GM18499 (cell line): Measurements from ENCODE around the gene FBXO2.

Experiments
- ATAC-seq: cut with Tn5 transposase; IDR thresholded peaks from one replicate; pipeline ENCODE4 v1.9.1; 2021; ENCODE audit warnings: moderate number of reproducible peaks; ENCODE audit not compliant: insufficient read depth, unreplicated experiment

Gene FBXO2

GRCh38 chr1:11682799-11683198 lies 28.6 kb upstream of the FBXO2 start:
- ATAC-seq: no peak

GRCh38 chr1:11682287-11682771 lies 28.1 kb upstream of the FBXO2 start:
- no peak for ATAC-seq

DNA sequence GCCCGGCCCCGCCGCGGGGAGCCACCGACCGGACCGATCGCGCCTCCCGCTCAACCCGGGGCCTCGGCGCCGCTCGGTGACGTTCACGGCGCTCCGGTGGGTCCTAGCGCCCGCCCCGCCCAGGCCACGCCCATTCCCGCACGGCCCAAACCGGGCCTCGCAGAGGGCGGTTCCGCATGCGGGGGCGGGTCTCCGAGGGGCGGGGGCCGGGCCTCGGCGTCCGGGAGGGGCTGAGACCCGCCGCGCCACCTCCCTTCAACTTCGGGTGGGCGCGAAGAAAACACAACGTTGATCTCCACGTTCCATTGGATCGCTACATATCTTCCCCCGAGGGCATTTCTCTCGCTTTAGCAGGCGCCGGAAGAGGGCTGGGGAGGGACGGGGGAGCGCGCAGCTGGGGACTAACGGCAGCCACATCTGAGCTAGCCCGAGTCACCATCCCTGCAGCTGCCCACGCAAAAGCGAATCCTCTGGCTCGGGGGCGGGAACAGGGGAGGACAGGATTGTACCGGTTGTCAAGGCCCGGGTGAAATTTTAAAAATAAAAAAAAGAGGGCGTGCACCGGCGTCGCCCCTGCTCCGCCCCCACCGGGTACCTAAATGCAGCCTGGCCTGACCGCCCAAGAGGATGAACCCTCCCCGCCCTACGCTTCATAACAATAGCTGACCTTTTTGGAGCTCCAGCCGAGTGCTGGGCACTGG lies 27.0 kb upstream of the FBXO2 start, which contains the start of gene MAD2L2:
Gene MAD2L2, minus strand, starts transcription at position 78 of the 701 bp plus-strand sequence. CDS start 547 bp downstream, outside the sequence.
- no peak for ATAC-seq

DNA sequence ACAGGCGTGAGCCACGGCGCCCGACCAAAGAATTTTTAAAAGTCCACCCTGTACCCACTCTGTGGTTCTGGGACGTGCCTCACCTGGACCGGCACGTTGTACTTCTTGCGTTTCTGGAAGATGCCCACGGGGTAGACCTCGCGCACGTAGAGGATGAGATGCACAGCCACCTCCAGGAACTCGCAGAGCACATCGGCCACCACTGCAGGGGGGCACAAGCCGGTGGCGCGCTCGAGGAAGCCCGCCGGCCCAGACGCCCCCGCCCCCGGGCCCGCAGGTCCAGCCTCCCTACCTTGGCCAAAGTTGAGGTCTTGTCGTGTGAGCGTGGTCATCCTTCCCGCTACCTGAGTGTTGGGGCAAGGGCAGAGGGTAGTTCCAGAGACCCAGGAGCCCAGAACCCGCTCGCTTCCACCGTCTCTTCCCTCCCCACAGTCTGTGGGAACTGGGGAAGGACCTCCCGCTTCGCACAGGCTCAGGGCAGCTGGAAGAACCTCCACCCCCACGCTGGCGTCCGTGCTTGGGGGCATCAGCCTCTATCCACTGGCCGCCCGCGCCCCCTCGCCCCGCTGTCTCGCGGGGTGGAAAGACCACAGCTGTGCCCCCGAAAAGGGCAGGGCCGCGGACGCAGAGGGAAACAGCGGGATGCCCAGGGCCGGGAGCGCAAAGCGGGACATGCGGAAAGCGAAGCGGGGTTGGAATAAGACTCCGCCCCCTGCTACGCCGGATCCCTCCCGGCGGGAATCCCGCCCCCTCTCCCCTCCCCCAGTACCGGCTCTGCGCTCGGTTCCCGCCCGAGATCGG lies 26.2 kb upstream of the FBXO2 start:
- ATAC-seq: no peak

DNA sequence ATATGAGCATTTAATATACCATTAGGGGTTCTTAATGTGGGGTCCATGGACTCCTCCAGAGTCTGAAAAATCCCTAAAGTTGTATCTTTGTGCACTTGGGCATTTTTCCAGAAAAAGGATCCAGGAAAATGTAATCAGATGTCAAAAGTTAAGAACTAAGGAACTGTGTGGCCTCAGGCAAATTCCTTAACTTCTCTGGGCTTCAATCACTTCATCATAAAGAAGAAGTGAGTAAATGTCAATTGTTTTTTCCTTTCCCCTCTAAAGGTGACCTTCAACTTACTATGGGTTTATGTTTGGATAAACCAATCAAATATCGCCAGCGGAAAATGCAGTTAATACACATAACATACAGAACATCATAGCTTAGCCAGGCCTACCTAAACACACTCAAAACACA lies 24.2 kb upstream of the FBXO2 start:
- no peak for ATAC-seq

DNA sequence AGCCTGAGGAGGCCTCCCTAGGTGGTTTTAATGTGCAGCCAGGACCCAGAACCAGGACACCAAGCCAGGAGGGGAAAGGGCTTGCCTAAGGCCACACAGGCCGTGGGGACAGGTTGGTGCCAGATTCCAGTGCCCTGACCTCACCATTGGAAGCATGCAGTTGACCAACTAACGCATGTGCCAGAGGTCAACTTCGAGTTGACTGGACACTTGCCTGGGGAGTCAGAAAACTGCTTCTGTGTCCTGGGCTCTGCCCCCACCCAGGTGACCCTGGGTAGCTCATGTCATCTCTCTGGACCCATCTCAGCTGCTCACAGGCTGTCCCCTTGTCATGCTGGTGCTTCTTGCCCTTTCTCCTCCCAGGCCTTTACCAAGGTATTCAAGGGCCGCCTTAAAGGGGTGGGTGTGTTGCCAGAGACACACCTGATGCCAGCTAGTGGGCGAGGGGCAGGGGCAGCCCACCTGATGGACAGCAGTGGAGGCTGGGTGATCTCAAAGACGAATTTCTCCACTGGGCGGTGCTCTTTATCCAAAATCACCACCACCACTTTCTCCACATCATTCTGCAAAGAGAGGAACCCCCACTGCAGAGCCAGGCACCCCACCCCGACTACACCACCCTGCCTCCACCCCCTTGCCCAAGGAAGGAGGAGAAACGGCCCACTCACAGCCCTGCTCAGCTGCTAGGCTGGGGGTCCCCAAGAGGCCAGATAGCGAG lies 22.3 kb upstream of the FBXO2 start:
- no peak for ATAC-seq

- no peak for ATAC-seq
Observed at GRCh38 chr1:11675325-11675724, 21.1 kb upstream of the FBXO2 start.

- ATAC-seq: no peak
Observed at GRCh38 chr1:11674488-11674887, 20.3 kb upstream of the FBXO2 start.

DNA sequence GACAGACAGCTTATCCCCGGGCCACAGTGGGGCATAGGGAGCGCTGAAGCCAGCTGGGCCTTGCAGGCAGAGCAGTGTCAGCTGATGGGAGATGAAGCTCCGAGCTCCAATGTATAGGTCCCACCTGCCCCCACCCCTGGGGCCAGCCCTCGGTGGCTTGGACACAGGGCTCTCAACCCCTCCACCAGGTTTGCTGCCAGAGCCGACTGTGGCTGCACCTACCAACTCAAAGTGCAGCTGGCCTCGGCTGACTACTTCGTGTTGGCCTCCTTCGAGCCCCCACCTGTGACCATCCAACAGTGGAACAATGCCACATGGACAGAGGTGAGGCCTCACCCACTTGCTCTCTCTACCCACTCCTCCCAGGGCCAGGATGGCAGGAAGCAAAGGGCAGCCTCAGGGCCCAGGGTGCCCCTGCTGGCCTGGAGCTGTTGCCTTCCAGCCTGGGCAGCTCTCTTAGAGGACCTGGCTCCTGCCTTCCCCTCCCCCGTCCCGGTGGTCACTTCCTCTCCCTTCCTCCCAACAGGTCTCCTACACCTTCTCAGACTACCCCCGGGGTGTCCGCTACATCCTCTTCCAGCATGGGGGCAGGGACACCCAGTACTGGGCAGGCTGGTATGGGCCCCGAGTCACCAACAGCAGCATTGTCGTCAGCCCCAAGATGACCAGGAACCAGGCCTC lies 19.0 kb upstream of the FBXO2 start:
- ATAC-seq: no peak

GRCh38 chr1:11671544-11672286 lies 17.5 kb upstream of the FBXO2 start:
- no peak for ATAC-seq

DNA sequence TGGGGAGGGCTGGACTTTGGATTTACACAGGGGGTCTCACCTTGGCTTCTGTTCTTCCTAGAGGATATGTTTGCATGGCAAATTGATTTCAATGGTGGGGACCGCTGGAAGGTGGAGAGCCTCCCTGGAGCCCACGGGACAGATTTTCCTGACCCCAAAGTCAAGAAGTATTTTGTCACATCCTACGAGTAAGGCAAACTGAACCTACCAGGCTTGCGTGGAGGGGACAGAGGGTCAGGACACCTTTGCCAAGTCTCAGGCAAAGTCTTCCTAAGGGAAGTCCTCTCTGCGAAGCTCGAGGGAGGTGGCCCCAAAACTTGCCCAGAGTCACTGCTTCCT lies 16.9 kb upstream of the FBXO2 start:
- ATAC-seq: no peak

- no peak for ATAC-seq
Observed at GRCh38 chr1:11670747-11671146, 16.5 kb upstream of the FBXO2 start.

DNA sequence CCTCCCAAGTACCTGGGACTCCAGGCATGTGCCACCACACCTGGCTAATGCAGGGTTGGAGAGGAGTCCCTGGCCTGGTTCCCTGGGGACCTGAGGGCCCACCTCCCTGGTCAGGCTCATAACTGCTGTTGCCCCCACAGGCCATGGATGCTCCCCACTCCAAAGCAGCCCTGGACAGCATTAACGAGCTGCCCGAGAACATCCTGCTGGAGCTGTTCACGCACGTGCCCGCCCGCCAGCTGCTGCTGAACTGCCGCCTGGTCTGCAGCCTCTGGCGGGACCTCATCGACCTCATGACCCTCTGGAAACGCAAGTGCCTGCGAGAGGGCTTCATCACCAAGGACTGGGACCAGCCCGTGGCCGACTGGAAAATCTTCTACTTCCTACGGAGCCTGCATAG lies 14.3 kb upstream of the FBXO2 start:
- ATAC-seq: no peak

DNA sequence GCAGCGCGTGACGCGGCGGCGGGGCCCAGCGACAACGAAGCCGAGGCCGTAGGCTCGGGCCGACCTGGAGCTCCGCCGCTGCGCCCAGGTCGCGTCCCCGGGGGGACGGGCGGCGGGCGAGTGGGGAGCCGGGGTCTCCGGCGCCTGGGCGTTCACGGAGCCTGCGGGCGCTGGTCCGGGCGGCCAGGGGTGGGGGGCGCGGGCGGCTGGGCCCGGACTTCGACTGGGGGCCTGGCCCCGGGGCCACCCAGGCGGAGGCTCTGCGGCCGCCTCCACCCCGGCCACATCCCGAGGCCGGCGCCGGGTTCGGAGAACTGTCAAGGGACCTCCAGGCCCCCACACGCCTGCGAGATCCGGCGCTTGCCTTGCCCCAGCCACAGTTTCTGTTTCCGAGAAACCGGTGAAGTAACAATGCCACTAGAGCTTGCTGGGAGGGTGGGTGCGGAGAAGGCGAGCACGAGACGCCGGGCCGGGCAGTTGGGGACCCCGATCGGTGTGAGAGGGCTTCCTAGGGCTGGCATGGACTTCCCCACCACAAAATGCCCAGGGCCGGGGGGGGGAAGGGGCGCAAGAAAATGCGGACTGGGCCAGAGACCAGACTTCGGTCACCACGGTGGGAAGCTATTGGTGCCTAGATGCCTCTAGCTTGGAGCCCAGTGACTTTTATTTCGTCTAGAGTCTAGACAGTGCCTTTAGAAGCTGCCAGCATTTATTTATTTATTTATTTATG lies 10.3 kb upstream of the FBXO2 start:
- ATAC-seq: no peak

GRCh38 chr1:11661103-11661502 lies 6.9 kb upstream of the FBXO2 start:
- ATAC-seq: no peak

GRCh38 chr1:11659748-11660147 lies 5.5 kb upstream of the FBXO2 start:
- no peak for ATAC-seq

DNA sequence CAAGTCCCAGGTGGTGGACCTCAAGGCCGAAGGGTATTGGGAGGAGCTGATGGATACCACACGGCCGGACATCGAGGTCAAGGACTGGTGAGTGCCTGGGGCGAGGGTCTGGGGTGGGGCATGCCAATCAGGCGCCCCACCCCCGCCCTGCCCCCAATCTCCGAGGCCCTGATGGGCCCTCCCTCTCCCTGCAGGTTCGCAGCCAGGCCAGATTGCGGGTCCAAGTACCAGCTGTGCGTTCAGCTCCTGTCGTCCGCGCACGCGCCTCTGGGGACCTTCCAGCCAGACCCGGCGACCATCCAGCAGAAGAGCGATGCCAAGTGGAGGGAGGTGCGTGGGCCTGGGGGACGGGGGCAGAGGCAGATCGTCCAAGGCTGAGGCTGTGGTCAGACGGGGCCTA lies 4.3 kb upstream of the FBXO2 start:
- ATAC-seq: no peak

- no peak for ATAC-seq
Observed at GRCh38 chr1:11657654-11658053, 3.4 kb upstream of the FBXO2 start.
